ENCODE measurements around the gene RRP7A. TPM values are rescaled to one million over a fixed set of nuclear protein-coding genes. Genes with fewer than 3 reads are reported as not detected.
"Not testable (repeated sequence)": the region's sequence is repeated elsewhere in the genome, so short reads cannot be mapped to it uniquely, and the experiment has no call there.

RRP7A gene
- total and polyA plus RNA-seq, 2 donors (not counting 3 experiments of a cell fraction or from before 2014, with no cell fraction given): 35.3 to 83.7 TPM

DNA sequence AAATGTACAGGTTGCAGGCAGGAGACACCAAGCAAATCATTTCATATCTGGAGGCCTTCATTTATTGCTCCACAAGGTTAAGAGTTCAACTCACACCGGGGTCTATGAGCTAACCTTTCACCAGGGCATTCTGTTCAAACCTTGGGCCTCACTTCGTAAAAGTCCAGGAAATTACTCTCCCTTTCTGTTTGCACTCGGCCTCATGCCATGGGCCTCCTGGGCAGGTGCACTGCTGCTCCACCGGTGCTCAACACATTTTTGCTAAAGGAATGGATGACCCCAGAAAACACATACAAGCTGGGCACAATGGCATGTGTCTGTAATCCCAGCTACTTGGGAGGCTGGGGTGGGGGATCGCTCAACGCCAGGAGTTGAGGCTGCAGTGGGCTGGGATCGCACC lies 16.6 kb upstream of the RRP7A start:
- CTCF ChIA-PET: no interaction called here
- no peak overlapping the region for H3K4me2 ChIP-seq (ENCODE audit: insufficient read depth, low read length)
- peaks cover 8% of the 10 kb centered on the region for H3K4me1 ChIP-seq (ENCODE audit: control insufficient read depth, extremely low read depth, insufficient read depth, low read length)
- H3K9me3 ChIP-seq (replicated peaks; ENCODE audit: control insufficient read depth, insufficient read depth, low read length): no peaks in the 10 kb centered on the region
- no peak overlapping the region for H2AFZ ChIP-seq (ENCODE audit: low read depth, low read length)
- no peak overlapping the region for H3K4me3 ChIP-seq (replicated peaks in 1 of 3; ENCODE audit: insufficient read depth in 1 of 3, low read depth in 1 of 3, low read length in 3 of 3)
- H4K20me1 ChIP-seq (replicated peaks; ENCODE audit: control insufficient read depth, extremely low read depth, insufficient read depth, low read length): no peaks in the 10 kb centered on the region
- H3K9ac ChIP-seq (replicated peaks; ENCODE audit: extremely low read depth, insufficient read depth, low read length): no peak overlapping the region
- intact Hi-C loops (cut with micrococcal nuclease): no loop called here
- DNase-seq (ENCODE audit: low read depth, low spot score) (no peak), FAIRE-seq (no peak)
- H3K36me3 ChIP-seq (ENCODE audit: control insufficient read depth in 2 of 2, extremely low read depth in 1 of 2, insufficient read depth in 2 of 2, low read length in 2 of 2): no peaks in the 10 kb centered on the region
- POLR2A ChIA-PET: no interaction called here
- H3K9me1 ChIP-seq (replicated peaks; ENCODE audit: control insufficient read depth, extremely low read depth, insufficient read depth, low read length): no peaks in the 10 kb centered on the region
- TF ChIP-seq EZH2 (IDR thresholded peaks at IDR 0.05; ENCODE audit: borderline replicate concordance, low read depth, low read length, severe bottlenecking) (no peak), MYC (IDR thresholded peaks at IDR 0.05; ENCODE audit: low read depth, low read length) (no peak), FOS (IDR thresholded peaks at IDR 0.05; ENCODE audit: borderline replicate concordance, insufficient read depth, low read length) (no peak), JUN (IDR thresholded peaks at IDR 0.05; ENCODE audit: borderline replicate concordance, insufficient read depth, insufficient read length, low read depth) (no peak), GATA2 (IDR thresholded peaks at IDR 0.05; ENCODE audit: insufficient read depth, insufficient read length, low read depth, low read length) (no peak), POLR2A (IDR thresholded peaks at IDR 0.05; ENCODE audit: low read depth, low read length) (no peak), POLR2AphosphoS5 (IDR thresholded peaks at IDR 0.05; ENCODE audit: insufficient read depth, low read depth, low read length) (no peak)
- TF ChIP-seq, protein P1, sequence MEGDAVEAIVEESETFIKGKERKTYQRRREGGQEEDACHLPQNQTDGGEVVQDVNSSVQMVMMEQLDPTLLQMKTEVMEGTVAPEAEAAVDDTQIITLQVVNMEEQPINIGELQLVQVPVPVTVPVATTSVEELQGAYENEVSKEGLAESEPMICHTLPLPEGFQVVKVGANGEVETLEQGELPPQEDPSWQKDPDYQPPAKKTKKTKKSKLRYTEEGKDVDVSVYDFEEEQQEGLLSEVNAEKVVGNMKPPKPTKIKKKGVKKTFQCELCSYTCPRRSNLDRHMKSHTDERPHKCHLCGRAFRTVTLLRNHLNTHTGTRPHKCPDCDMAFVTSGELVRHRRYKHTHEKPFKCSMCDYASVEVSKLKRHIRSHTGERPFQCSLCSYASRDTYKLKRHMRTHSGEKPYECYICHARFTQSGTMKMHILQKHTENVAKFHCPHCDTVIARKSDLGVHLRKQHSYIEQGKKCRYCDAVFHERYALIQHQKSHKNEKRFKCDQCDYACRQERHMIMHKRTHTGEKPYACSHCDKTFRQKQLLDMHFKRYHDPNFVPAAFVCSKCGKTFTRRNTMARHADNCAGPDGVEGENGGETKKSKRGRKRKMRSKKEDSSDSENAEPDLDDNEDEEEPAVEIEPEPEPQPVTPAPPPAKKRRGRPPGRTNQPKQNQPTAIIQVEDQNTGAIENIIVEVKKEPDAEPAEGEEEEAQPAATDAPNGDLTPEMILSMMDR (IDR thresholded peaks at IDR 0.05; ENCODE audit: extremely low read depth in 1 of 2, insufficient read depth in 1 of 2, low read depth in 1 of 2, low read length in 2 of 2): no peak
- TF ChIP-seq, protein P2, sequence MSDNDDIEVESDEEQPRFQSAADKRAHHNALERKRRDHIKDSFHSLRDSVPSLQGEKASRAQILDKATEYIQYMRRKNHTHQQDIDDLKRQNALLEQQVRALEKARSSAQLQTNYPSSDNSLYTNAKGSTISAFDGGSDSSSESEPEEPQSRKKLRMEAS (IDR thresholded peaks at IDR 0.05; ENCODE audit: insufficient read depth, insufficient read length): no peak
- H3K79me2 ChIP-seq (ENCODE audit: control insufficient read depth, insufficient read depth, low read length): no peaks in the 10 kb centered on the region
- no peak overlapping the region for H3K27ac ChIP-seq (ENCODE audit: insufficient read depth, low read depth, low read length)
- dilution Hi-C loops (cut with MboI; ENCODE audit: extremely low pct_ligation_motif_present, low sequenced_read_pairs): no loop called here
- no peaks in the 10 kb centered on the region for H3K27me3 ChIP-seq (ENCODE audit: control insufficient read depth in 2 of 2, insufficient read depth in 2 of 2, low read length in 2 of 2)
- no TSS peak for BruUV-seq (replicated peaks)

DNA sequence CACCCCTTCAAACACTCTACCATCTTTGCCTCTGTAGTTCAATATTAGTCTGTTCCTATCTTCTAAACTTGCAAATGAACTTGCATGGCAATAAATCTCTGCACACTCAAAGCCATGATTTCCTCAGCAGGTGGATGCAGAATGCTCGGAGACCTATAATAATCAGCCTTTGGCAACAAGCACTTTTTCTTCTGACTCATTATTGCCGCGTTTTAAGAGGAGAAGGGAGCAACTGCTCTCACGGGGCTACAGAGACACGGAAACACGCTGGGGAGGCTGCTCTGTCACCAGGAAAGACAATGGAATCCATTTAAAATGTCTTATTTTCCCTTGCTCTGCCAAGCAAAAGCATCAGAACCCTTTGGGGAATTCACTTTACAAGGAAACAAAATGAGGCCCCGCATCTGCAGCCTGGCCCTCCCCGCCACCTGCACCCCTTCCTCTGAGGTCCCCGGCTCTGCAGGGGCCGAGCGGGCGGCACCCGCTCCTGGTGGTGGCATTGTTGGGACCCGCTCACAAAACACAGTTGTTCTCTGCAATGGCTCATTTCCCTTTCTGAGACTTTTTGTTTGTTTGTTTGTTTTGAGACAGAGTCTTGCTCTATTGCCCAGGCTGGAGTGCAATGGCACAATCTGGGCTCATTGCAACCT lies 15.6 kb upstream of the RRP7A start:
- CTCF ChIA-PET: interaction anchor here (1.8 kb wide), 1 partner anchor 17 kb away, joined by 8 read pairs; no protein-coding TSS in a partner anchor
- H3K4me2 ChIP-seq (ENCODE audit: insufficient read depth, low read length); FAIRE-seq; dilution Hi-C loops (cut with MboI; ENCODE audit: extremely low pct_ligation_motif_present, low sequenced_read_pairs); H4K20me1 ChIP-seq (replicated peaks; ENCODE audit: control insufficient read depth, extremely low read depth, insufficient read depth, low read length); H3K9ac ChIP-seq (replicated peaks; ENCODE audit: extremely low read depth, insufficient read depth, low read length); H2AFZ ChIP-seq (ENCODE audit: low read depth, low read length); intact Hi-C loops (cut with micrococcal nuclease); BruUV-seq (replicated peaks); H3K27ac ChIP-seq (ENCODE audit: insufficient read depth, low read depth, low read length); H3K4me1 ChIP-seq (ENCODE audit: control insufficient read depth, extremely low read depth, insufficient read depth, low read length); H3K9me3 ChIP-seq (replicated peaks; ENCODE audit: control insufficient read depth, insufficient read depth, low read length); H3K27me3 ChIP-seq (ENCODE audit: control insufficient read depth in 2 of 2, insufficient read depth in 2 of 2, low read length in 2 of 2); POLR2A ChIA-PET; H3K36me3 ChIP-seq (ENCODE audit: control insufficient read depth in 2 of 2, extremely low read depth in 1 of 2, insufficient read depth in 2 of 2, low read length in 2 of 2); H3K4me3 ChIP-seq (replicated peaks in 1 of 3; ENCODE audit: insufficient read depth in 1 of 3, low read depth in 1 of 3, low read length in 3 of 3); H3K79me2 ChIP-seq (ENCODE audit: control insufficient read depth, insufficient read depth, low read length); DNase-seq (ENCODE audit: low read depth, low spot score); H3K9me1 ChIP-seq (replicated peaks; ENCODE audit: control insufficient read depth, extremely low read depth, insufficient read depth, low read length): not testable (repeated sequence)
